ENCODE results near the gene ESRRG. TPM values are rescaled to one million over a fixed set of nuclear protein-coding genes. Genes with fewer than 3 reads are reported as not detected.

The ESRRG gene
- total and polyA plus RNA-seq, 2 of the 8 experiments (the other 6 are each of a cell fraction or from before 2014, with no cell fraction given), result 0.59 to 1.4 TPM

DNA sequence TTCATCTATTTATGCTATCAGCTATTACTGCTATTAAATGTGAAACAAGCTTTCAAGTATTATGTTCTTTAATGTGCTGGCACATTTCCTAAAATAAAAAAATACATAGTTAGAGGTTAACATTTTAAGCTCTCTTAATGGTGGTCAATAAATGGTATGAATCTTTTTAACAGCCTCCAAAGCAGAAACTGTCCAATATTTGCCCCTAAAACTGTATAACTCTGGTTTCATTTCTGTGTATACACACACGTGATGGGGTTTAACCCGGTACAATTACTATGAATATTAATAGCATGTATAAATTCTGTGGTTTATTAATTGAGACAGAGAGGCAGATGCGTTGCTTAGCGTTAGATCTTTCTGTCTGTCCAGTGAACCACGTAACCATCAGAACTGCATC lies 2.2 kb downstream of the ESRRG start:
- WGBS, 2 experiments (ENCODE audit: extremely low coverage in 1 of 2, insufficient coverage in 1 of 2, insufficient read length in 1 of 2, insufficient replicate concordance in 2 of 2, low coverage in 1 of 2, low lambda C conversion rate in 2 of 2, missing lambda C conversion rate in 1 of 2), result 90% methylated on average over 5 of the region's 5 CpGs; no CpG with 5 or more reads in 1 of the 2 experiments
- H3K79me1 ChIP-seq (ENCODE audit: low read depth, low read length), result no peaks in the 10 kb centered on the region
- H3K4me2 ChIP-seq (ENCODE audit: insufficient read depth in 1 of 2, low read depth in 2 of 2, low read length in 2 of 2), result no peak overlapping the region
- H4K5ac ChIP-seq (ENCODE audit: insufficient read length, low read depth, low read length), result no peak overlapping the region
- TF ChIP-seq CREB1 (IDR thresholded peaks at IDR 0.05) (no peak), TBP (IDR thresholded peaks at IDR 0.05; ENCODE audit: low read depth, low read length) (no peak), ZNF274 (IDR thresholded peaks at IDR 0.05; ENCODE audit: borderline replicate concordance, extremely low read depth, low read length) (no peak)
- H2BK5ac ChIP-seq (ENCODE audit: low read depth, low read length), result no peak overlapping the region
- FAIRE-seq (no peak), DNase-seq (ENCODE audit: low read depth in 1 of 2, low spot score in 2 of 2) (no peak)
- H2AFZ ChIP-seq (ENCODE audit: low read length), result no peak overlapping the region
- H3K79me2 ChIP-seq (ENCODE audit: control insufficient read depth in 1 of 2, insufficient read depth in 2 of 2, low read length in 2 of 2), result no peaks in the 10 kb centered on the region
- POLR2A ChIA-PET (ENCODE audit: partially characterized antibody), result no interaction called here
- H2BK20ac ChIP-seq (ENCODE audit: low read length), result no peak overlapping the region
- no peak overlapping the region for H3K9ac ChIP-seq (replicated peaks in 1 of 4; ENCODE audit: extremely low read depth in 1 of 4, low read depth in 3 of 4, low read length in 3 of 4)
- H3K23ac ChIP-seq (ENCODE audit: insufficient read length), result no peak overlapping the region
- no peak overlapping the region for H4K8ac ChIP-seq (ENCODE audit: extremely low read depth, insufficient read depth, low read length)
- no peak overlapping the region for H3K56ac ChIP-seq (replicated peaks; ENCODE audit: insufficient read length, low read depth, low read length)
- no peak overlapping the region for H2BK12ac ChIP-seq (ENCODE audit: low read depth, low read length)
- no peaks in the 10 kb centered on the region for H3K36me3 ChIP-seq (ENCODE audit: control insufficient read depth in 2 of 4, insufficient read depth in 4 of 4, low read length in 3 of 4)
- H3K27me3 ChIP-seq (replicated peaks in 1 of 4; ENCODE audit: control insufficient read depth in 3 of 4, extremely low read depth in 1 of 4, insufficient read depth in 3 of 4, low read length in 3 of 4), result no peaks in the 10 kb centered on the region
- CTCF ChIA-PET (ENCODE audit: partially characterized antibody), result interaction anchor here (2.1 kb wide), 1 partner anchor 11 kb away, joined by 6 read pairs; no protein-coding TSS in a partner anchor
- H4K91ac ChIP-seq (replicated peaks; ENCODE audit: insufficient read length, low read length), result no peak overlapping the region
- H3K27ac ChIP-seq (ENCODE audit: low read depth, low read length), result no peak overlapping the region
- H3K4ac ChIP-seq (replicated peaks; ENCODE audit: insufficient read length, low read depth, low read length), result no peak overlapping the region
- no peak overlapping the region for H3K4me3 ChIP-seq (ENCODE audit: extremely low read depth in 1 of 4, insufficient read depth in 2 of 4, low read depth in 3 of 4, low read length in 4 of 4)
- H3K4me1 ChIP-seq (replicated peaks in 1 of 4; ENCODE audit: control insufficient read depth in 3 of 4, insufficient read depth in 4 of 4, low read length in 3 of 4), result no peaks in the 10 kb centered on the region
- H4K20me1 ChIP-seq (replicated peaks in 1 of 2; ENCODE audit: control insufficient read depth in 1 of 2, insufficient read depth in 2 of 2, low read length in 2 of 2), result no peaks in the 10 kb centered on the region
- H3K18ac ChIP-seq (ENCODE audit: extremely low read depth, low read length), result no peak overlapping the region
- H2AK5ac ChIP-seq (ENCODE audit: low read depth, low read length), result no peak overlapping the region
- H3K14ac ChIP-seq (ENCODE audit: insufficient read length), result no peak overlapping the region
- no peaks in the 10 kb centered on the region for H3K9me3 ChIP-seq (ENCODE audit: insufficient read depth in 2 of 2, low read depth in 1 of 2, low read length in 1 of 2)
- no peak overlapping the region for H2BK15ac ChIP-seq (ENCODE audit: low read length)
- no peak overlapping the region for H2BK120ac ChIP-seq (replicated peaks; ENCODE audit: low read depth, low read length)
- H3K23me2 ChIP-seq (ENCODE audit: low read depth, low read length), result peaks cover 3% of the 10 kb centered on the region; the same call in 1 of the 2 replicates

All from H1 (cell line).